Measurements from ENCODE around the gene GCFC2.

- TF ChIP-seq SMARCA5 (IDR thresholded peaks at IDR 0.05) (no peak), POLR3A (IDR thresholded peaks at IDR 0.05; ENCODE audit: borderline replicate concordance, extremely low read depth, insufficient read depth, insufficient read length) (no peak), HDAC2 (IDR thresholded peaks at IDR 0.05) (no peak), GTF2F1 (IDR thresholded peaks at IDR 0.05; ENCODE audit: low read depth, low read length) (no peak), SAP30 (IDR thresholded peaks at IDR 0.05; ENCODE audit: borderline replicate concordance, insufficient read depth, low read depth, low read length, poor library complexity, severe bottlenecking) (no peak), MITF (IDR thresholded peaks at IDR 0.05) (no peak), ELF1 (tag; IDR thresholded peaks at IDR 0.05) (no peak), PHF8 (IDR thresholded peaks at IDR 0.05; ENCODE audit: borderline replicate concordance, low read length) (no peak), EHMT2 (IDR thresholded peaks at IDR 0.05) (no peak), EP300 (IDR thresholded peaks at IDR 0.05; ENCODE audit: low read length) (no peak), CTCF (IDR thresholded peaks at IDR 0.05 in 2 of 3, conservative IDR thresholded peaks at IDR 0.05 in 1 of 3; ENCODE audit: insufficient read depth in 2 of 3, low read depth in 1 of 3, low read length in 3 of 3) (no peak), CBX2 (IDR thresholded peaks at IDR 0.05; ENCODE audit: insufficient read depth, low read length, poor library complexity, severe bottlenecking) (no peak), ZBTB26 (CRISPR knock-in tag; IDR thresholded peaks at IDR 0.05) (no peak)
These were observed 77.1 kb downstream of the GCFC2 start for GRCh38 chr2:75633620-75634019.

All from K562 (cell line).